WTC11 (cell line): Measurements from ENCODE around the gene MERTK. TPM values are rescaled to one million over a fixed set of nuclear protein-coding genes. Genes with fewer than 3 reads are reported as not detected.

Experiments used
- ATAC-seq: fragments of 200-7000 bp; cut with Tn5 transposase; 2 replicates; pipeline ENCODE4 v1.10.0; 2021; ENCODE audit warnings: mild to moderate bottlenecking, moderate library complexity
- CTCF ChIA-PET: fragments of 300-600 bp; sonication (Branson Sonifier 250); formaldehyde crosslinking; loops from one replicate; lab custom pipeline; 2021; ENCODE audit warnings: antibody characterized with exemption; lab: Charles Lee
- POLR2A ChIA-PET: fragments of 350-600 bp; sonication (Branson Sonifier 250); formaldehyde crosslinking; loops from one replicate; lab custom pipeline; 2021; ENCODE audit warnings: antibody characterized with exemption; lab: Charles Lee
- DNase-seq: peaks from one replicate; pipeline ENCODE4 v3.0.0; 2021; ENCODE audit warnings: low spot score
- H3K27ac Mint-ChIP-seq: 2 replicates; pipeline ENCODE4 v1.8.0; 2021; ENCODE audit warnings: mixed read lengths
- H3K27me3 Mint-ChIP-seq: 2 replicates; pipeline ENCODE4 v1.8.0; 2021; ENCODE audit warnings: low read depth, mild to moderate bottlenecking, moderate library complexity, mixed read lengths
- H3K36me3 Mint-ChIP-seq: 2 replicates; pipeline ENCODE4 v1.8.0; 2021; ENCODE audit warnings: mixed read lengths
- H3K4me1 Mint-ChIP-seq: 2 replicates; pipeline ENCODE4 v1.8.0; 2022; ENCODE audit warnings: mixed read lengths
- H3K4me3 Mint-ChIP-seq: 2 replicates; pipeline ENCODE4 v1.8.0; 2021; ENCODE audit warnings: mild to moderate bottlenecking, moderate library complexity, mixed read lengths
- H3K9me3 Mint-ChIP-seq: 2 replicates; pipeline ENCODE4 v1.8.0; 2021; ENCODE audit warnings: mixed read lengths
- ATF2 ChIP-seq: sonication (generic); formaldehyde crosslinking; IDR thresholded peaks from 2 replicates; pipeline ENCODE4 v1.8.1; 2022; ENCODE audit warnings: low read depth, missing genetic modification reagents, borderline replicate concordance
- ATF6 ChIP-seq: sonication (generic); formaldehyde crosslinking; IDR thresholded peaks from 2 replicates; pipeline ENCODE4 v1.8.1; 2023; ENCODE audit warnings: mild to moderate bottlenecking, missing genetic modification reagents
- CBFB ChIP-seq: sonication (generic); formaldehyde crosslinking; IDR thresholded peaks from 2 replicates; pipeline ENCODE4 v1.8.1; 2022; ENCODE audit warnings: mild to moderate bottlenecking, low read depth, missing genetic modification reagents
- CDX4 ChIP-seq: fragments of 250-450 bp; sonication (Bioruptor Pico); IDR thresholded peaks from 2 replicates; pipeline ENCODE4 v1.9.0; 2021; ENCODE audit warnings: moderate library complexity, mild to moderate bottlenecking, inconsistent platforms, borderline replicate concordance
- E2F5 ChIP-seq: sonication (generic); formaldehyde crosslinking; IDR thresholded peaks from 2 replicates; pipeline ENCODE4 v1.8.1; 2022; ENCODE audit warnings: mild to moderate bottlenecking, moderate library complexity, missing genetic modification reagents
- GABPB1 ChIP-seq: sonication (generic); formaldehyde crosslinking; IDR thresholded peaks from 2 replicates; pipeline ENCODE4 v1.8.1; 2023; ENCODE audit warnings: mild to moderate bottlenecking, missing genetic modification reagents
- NR1H2 ChIP-seq: sonication (generic); formaldehyde crosslinking; IDR thresholded peaks from 2 replicates; pipeline ENCODE4 v1.9.0; 2021; ENCODE audit warnings: mild to moderate bottlenecking, moderate library complexity, missing genetic modification reagents
- NR2C2 ChIP-seq: sonication (generic); formaldehyde crosslinking; IDR thresholded peaks from 2 replicates; pipeline ENCODE4 v1.8.0; 2022; ENCODE audit warnings: mild to moderate bottlenecking, missing genetic modification reagents
- RORB ChIP-seq: fragments of 250-450 bp; sonication (Bioruptor Pico); IDR thresholded peaks from 2 replicates; pipeline ENCODE4 v1.9.0; 2021; ENCODE audit warnings: mild to moderate bottlenecking
- SOX15 ChIP-seq: fragments of 250-450 bp; sonication (Bioruptor Pico); IDR thresholded peaks from 2 replicates; pipeline ENCODE4 v1.9.0; 2021; ENCODE audit warnings: mild to moderate bottlenecking
- SP1 ChIP-seq: sonication (generic); formaldehyde crosslinking; conservative IDR thresholded peaks from 2 replicates; pipeline ENCODE4 v1.8.1; 2022; ENCODE audit warnings: missing genetic modification reagents
- ZNF232 ChIP-seq: sonication (generic); formaldehyde crosslinking; IDR thresholded peaks from 2 replicates; pipeline ENCODE4 v1.8.0; 2022; ENCODE audit warnings: mild to moderate bottlenecking, missing genetic modification reagents
- ZNF263 ChIP-seq: sonication (generic); formaldehyde crosslinking; IDR thresholded peaks from 2 replicates; pipeline ENCODE4 v1.8.1; 2022; ENCODE audit warnings: low read depth, mild to moderate bottlenecking, moderate library complexity, missing genetic modification reagents
- ZNF416 ChIP-seq: fragments of 250-450 bp; sonication (Bioruptor Pico); IDR thresholded peaks from 2 replicates; pipeline ENCODE4 v1.9.0; 2021; ENCODE audit warnings: mild to moderate bottlenecking, inconsistent platforms
- ZNF512 ChIP-seq: sonication (generic); formaldehyde crosslinking; IDR thresholded peaks from 2 replicates; pipeline ENCODE4 v1.8.1; 2022; ENCODE audit warnings: missing genetic modification reagents, borderline replicate concordance
- ZNF671 ChIP-seq: fragments of 250-450 bp; sonication (Bioruptor Pico); IDR thresholded peaks from 2 replicates; pipeline ENCODE4 v1.8.0; 2021; ENCODE audit warnings: mild to moderate bottlenecking
- total RNA-seq: library from RNA; stranded (reverse); gene quantifications from 3 replicates; pipeline ENCODE4 v1.2.3, GENCODE V29; 2021
- TF ChIP-seq, protein P1 (sequence below): sonication (generic); formaldehyde crosslinking; conservative IDR thresholded peaks from 2 replicates; pipeline ENCODE4 v1.8.1; 2023; ENCODE audit warnings: mild to moderate bottlenecking, low read depth, missing genetic modification reagents, moderate library complexity
- TF ChIP-seq, protein P2 (sequence below): sonication (generic); formaldehyde crosslinking; IDR thresholded peaks from 2 replicates; pipeline ENCODE4 v1.8.1; 2023; ENCODE audit warnings: mild to moderate bottlenecking, missing genetic modification reagents, moderate library complexity

MERTK gene
- total RNA-seq, 1 experiment from 2014 or later: 6.9 TPM

GRCh38 chr2:112053917-112054846 is 155.8 kb downstream of the MERTK start:
- peak; percentile 69 for ATAC-seq
- H3K27ac Mint-ChIP-seq: peak overlapping the region; percentile 94
- TF ChIP-seq RORB (CRISPR knock-in tag) (no peak), E2F5 (CRISPR knock-in tag) (0 out of 2 replicates have a peak, but pooled peaks have one; percentile 27), SP1 (CRISPR knock-in tag) (peak; percentile 85), ZNF416 (CRISPR knock-in tag) (no peak), ZNF671 (CRISPR knock-in tag) (no peak), CBFB (CRISPR knock-in tag) (no peak), NR1H2 (no peak), GABPB1 (CRISPR knock-in tag) (peak; percentile 38; the same call in 1 of the 2 replicates), ATF2 (no peak), NR2C2 (CRISPR knock-in tag) (no peak), ATF6 (CRISPR knock-in tag) (no peak), ZNF512 (no peak), ZNF263 (CRISPR knock-in tag) (no peak), CDX4 (CRISPR knock-in tag) (no peak), SOX15 (no peak), ZNF232 (no peak)
- TF ChIP-seq, protein P1, sequence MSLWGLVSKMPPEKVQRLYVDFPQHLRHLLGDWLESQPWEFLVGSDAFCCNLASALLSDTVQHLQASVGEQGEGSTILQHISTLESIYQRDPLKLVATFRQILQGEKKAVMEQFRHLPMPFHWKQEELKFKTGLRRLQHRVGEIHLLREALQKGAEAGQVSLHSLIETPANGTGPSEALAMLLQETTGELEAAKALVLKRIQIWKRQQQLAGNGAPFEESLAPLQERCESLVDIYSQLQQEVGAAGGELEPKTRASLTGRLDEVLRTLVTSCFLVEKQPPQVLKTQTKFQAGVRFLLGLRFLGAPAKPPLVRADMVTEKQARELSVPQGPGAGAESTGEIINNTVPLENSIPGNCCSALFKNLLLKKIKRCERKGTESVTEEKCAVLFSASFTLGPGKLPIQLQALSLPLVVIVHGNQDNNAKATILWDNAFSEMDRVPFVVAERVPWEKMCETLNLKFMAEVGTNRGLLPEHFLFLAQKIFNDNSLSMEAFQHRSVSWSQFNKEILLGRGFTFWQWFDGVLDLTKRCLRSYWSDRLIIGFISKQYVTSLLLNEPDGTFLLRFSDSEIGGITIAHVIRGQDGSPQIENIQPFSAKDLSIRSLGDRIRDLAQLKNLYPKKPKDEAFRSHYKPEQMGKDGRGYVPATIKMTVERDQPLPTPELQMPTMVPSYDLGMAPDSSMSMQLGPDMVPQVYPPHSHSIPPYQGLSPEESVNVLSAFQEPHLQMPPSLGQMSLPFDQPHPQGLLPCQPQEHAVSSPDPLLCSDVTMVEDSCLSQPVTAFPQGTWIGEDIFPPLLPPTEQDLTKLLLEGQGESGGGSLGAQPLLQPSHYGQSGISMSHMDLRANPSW (CRISPR knock-in tag): no peak
- TF ChIP-seq, protein P2, sequence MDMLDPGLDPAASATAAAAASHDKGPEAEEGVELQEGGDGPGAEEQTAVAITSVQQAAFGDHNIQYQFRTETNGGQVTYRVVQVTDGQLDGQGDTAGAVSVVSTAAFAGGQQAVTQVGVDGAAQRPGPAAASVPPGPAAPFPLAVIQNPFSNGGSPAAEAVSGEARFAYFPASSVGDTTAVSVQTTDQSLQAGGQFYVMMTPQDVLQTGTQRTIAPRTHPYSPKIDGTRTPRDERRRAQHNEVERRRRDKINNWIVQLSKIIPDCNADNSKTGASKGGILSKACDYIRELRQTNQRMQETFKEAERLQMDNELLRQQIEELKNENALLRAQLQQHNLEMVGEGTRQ (CRISPR knock-in tag): no peak
- H3K4me3 Mint-ChIP-seq: peak overlapping the region; percentile 92
- H3K27me3 Mint-ChIP-seq: peaks cover 18% of the 10 kb centered on the region
- ChIA-PET POLR2A (interaction anchor here (0.5 to 1.3 kb wide), 5 partner anchors 46 to 326 kb away, joined by 3 to 8 read pairs (median 3); partner anchors contain the start of gene MERTK), CTCF (interaction anchor here (0.8 to 1.5 kb wide), 5 partner anchors 147 to 572 kb away, joined by 3 to 4 read pairs (median 3); no protein-coding TSS in a partner anchor)
- no peaks in the 10 kb centered on the region for H3K36me3 Mint-ChIP-seq
- DNase-seq: peak; percentile 97
- H3K4me1 Mint-ChIP-seq: peaks cover 20% of the 10 kb centered on the region
- peaks cover 9% of the 10 kb centered on the region for H3K9me3 Mint-ChIP-seq
